ENCODE data around the gene HBG2.

Gene HBG2

DNA sequence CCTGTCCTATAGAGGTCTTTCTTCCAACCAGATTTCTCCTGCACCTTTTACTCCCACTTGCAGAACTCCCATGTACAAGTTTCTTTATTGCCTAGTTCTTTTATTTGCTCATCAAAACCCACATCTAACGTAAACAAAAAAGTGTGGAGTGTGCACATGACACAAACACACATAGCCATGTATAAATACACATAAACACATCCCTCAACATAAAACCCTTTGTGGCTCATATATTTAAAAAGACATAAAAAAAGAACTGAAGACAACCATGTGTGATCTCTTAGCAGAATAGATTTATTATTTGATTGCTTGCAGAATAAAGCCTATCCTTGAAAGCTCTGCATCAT lies 1.7 kb downstream of the HBG2 start:
- H3K27me3 ChIP-seq (ENCODE audit: insufficient read depth, low read length, poor library complexity, severe bottlenecking) = no peaks in the 10 kb centered on the region
- H2AFZ ChIP-seq (ENCODE audit: low read length) = no peak overlapping the region
- H3K4me1 ChIP-seq (ENCODE audit: insufficient read depth, low read length, poor library complexity, severe bottlenecking) = no peaks in the 10 kb centered on the region
- no peaks in the 10 kb centered on the region for H3K36me3 ChIP-seq (ENCODE audit: insufficient read depth, low read length)
- no peak overlapping the region for H3K4me3 ChIP-seq (ENCODE audit: low read length, poor library complexity, severe bottlenecking)
- no peaks in the 10 kb centered on the region for H3K79me2 ChIP-seq (ENCODE audit: insufficient read depth, low read length)
- no peak overlapping the region for H3K9ac ChIP-seq (ENCODE audit: low read depth, low read length, poor library complexity, severe bottlenecking)
- no peaks in the 10 kb centered on the region for H3K9me3 ChIP-seq (ENCODE audit: insufficient read depth, low read depth, low read length)
- no peaks in the 10 kb centered on the region for H4K20me1 ChIP-seq (ENCODE audit: insufficient read depth, low read length, poor library complexity, severe bottlenecking)
- no peak overlapping the region for H3K4me2 ChIP-seq (ENCODE audit: low read depth, low read length, poor library complexity, severe bottlenecking)
- TF ChIP-seq EZH2phosphoT487 (IDR thresholded peaks at IDR 0.05; ENCODE audit: borderline replicate concordance) = no peak
- H3F3A ChIP-seq (ENCODE audit: low read depth) = no peaks in the 10 kb centered on the region
- H3K9me2 ChIP-seq (replicated peaks; ENCODE audit: low read depth, low read length) = no peaks in the 10 kb centered on the region

DNA sequence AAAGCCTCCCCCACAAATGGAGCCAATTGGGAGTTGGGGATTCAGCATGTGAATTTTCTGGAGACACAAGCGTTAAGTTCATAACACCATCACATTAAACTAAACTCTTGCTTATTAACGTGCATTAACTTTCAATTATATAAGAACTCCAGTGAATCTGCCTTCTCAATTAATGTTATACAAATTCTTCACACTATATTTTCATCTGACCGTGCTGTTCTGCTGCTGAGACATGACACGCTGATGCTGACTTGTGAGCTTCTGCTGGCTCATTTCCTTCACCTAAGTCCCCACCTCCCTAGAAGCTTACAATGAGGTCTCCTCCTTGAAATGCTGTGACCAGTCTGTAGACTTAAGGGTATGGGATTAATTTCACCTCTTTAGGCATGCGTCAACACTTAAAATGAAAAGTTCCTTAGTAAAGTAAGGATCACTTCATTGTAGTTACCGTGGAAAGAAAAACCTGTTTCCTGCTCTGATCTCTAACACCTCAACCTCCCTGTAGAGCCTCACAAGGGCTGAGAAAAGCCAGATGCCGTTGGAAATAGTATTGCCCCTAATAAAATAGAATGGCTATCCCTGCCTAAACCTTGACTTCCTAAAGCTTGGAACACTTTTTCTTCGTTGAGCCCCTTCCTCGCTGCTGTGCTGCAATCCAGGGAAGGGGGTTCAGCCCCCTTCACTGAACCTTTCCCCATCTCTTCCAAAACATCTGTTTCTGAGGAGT lies 2.2 kb downstream of the HBG2 start:
- no peak overlapping the region for H3K4me3 ChIP-seq (ENCODE audit: low read length, poor library complexity, severe bottlenecking)
- no peaks in the 10 kb centered on the region for H3K9me2 ChIP-seq (replicated peaks; ENCODE audit: low read depth, low read length)
- H3K27me3 ChIP-seq (ENCODE audit: insufficient read depth, low read length, poor library complexity, severe bottlenecking) = no peaks in the 10 kb centered on the region
- no peak overlapping the region for H3K9ac ChIP-seq (ENCODE audit: low read depth, low read length, poor library complexity, severe bottlenecking)
- no peaks in the 10 kb centered on the region for H3K36me3 ChIP-seq (ENCODE audit: insufficient read depth, low read length)
- H4K20me1 ChIP-seq (ENCODE audit: insufficient read depth, low read length, poor library complexity, severe bottlenecking) = no peaks in the 10 kb centered on the region
- H3K4me1 ChIP-seq (ENCODE audit: insufficient read depth, low read length, poor library complexity, severe bottlenecking) = no peaks in the 10 kb centered on the region
- TF ChIP-seq EZH2phosphoT487 (IDR thresholded peaks at IDR 0.05; ENCODE audit: borderline replicate concordance) = no peak
- TF ChIP-seq, protein P1, sequence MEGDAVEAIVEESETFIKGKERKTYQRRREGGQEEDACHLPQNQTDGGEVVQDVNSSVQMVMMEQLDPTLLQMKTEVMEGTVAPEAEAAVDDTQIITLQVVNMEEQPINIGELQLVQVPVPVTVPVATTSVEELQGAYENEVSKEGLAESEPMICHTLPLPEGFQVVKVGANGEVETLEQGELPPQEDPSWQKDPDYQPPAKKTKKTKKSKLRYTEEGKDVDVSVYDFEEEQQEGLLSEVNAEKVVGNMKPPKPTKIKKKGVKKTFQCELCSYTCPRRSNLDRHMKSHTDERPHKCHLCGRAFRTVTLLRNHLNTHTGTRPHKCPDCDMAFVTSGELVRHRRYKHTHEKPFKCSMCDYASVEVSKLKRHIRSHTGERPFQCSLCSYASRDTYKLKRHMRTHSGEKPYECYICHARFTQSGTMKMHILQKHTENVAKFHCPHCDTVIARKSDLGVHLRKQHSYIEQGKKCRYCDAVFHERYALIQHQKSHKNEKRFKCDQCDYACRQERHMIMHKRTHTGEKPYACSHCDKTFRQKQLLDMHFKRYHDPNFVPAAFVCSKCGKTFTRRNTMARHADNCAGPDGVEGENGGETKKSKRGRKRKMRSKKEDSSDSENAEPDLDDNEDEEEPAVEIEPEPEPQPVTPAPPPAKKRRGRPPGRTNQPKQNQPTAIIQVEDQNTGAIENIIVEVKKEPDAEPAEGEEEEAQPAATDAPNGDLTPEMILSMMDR (conservative IDR thresholded peaks at IDR 0.05; ENCODE audit: low read length) = no peak
- H2AFZ ChIP-seq (ENCODE audit: low read length) = no peak overlapping the region
- no peak overlapping the region for H3K4me2 ChIP-seq (ENCODE audit: low read depth, low read length, poor library complexity, severe bottlenecking)
- no peaks in the 10 kb centered on the region for H3K79me2 ChIP-seq (ENCODE audit: insufficient read depth, low read length)
- H3K9me3 ChIP-seq (ENCODE audit: insufficient read depth, low read depth, low read length) = no peaks in the 10 kb centered on the region
- H3F3A ChIP-seq (ENCODE audit: low read depth) = no peaks in the 10 kb centered on the region

DNA sequence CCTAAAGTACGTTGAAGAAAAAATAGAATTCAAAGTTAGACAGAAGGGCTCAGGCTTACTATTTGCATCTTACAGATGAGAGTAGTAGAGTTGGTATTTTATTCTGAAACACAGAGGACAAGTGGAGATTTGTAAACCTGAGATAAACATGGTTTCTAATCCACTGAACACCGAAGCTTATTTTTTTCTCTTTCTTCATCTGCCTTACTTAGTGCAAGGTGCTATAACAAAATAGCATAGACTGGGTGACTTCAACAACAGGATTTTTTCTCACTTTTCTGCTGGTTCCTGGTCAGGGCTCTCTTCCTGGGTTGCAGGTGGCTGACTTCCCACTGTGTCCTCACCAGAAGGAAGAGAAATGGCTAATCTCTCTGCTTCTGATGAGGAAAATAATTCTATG lies 2.8 kb downstream of the HBG2 start:
- H3K4me2 ChIP-seq (ENCODE audit: low read depth, low read length, poor library complexity, severe bottlenecking) = no peak overlapping the region
- H3K4me3 ChIP-seq (ENCODE audit: low read length, poor library complexity, severe bottlenecking) = no peak overlapping the region
- H3F3A ChIP-seq (ENCODE audit: low read depth) = no peaks in the 10 kb centered on the region
- no peak overlapping the region for H3K9ac ChIP-seq (ENCODE audit: low read depth, low read length, poor library complexity, severe bottlenecking)
- H3K4me1 ChIP-seq (ENCODE audit: insufficient read depth, low read length, poor library complexity, severe bottlenecking) = no peaks in the 10 kb centered on the region
- H3K27me3 ChIP-seq (ENCODE audit: insufficient read depth, low read length, poor library complexity, severe bottlenecking) = no peaks in the 10 kb centered on the region
- no peaks in the 10 kb centered on the region for H3K36me3 ChIP-seq (ENCODE audit: insufficient read depth, low read length)
- no peaks in the 10 kb centered on the region for H3K9me2 ChIP-seq (replicated peaks; ENCODE audit: low read depth, low read length)
- no peaks in the 10 kb centered on the region for H4K20me1 ChIP-seq (ENCODE audit: insufficient read depth, low read length, poor library complexity, severe bottlenecking)
- no peak overlapping the region for H2AFZ ChIP-seq (ENCODE audit: low read length)
- no peak for TF ChIP-seq EZH2phosphoT487 (IDR thresholded peaks at IDR 0.05; ENCODE audit: borderline replicate concordance)
- TF ChIP-seq, protein P1 (conservative IDR thresholded peaks at IDR 0.05; ENCODE audit: low read length) = no peak
- H3K79me2 ChIP-seq (ENCODE audit: insufficient read depth, low read length) = no peaks in the 10 kb centered on the region
- H3K9me3 ChIP-seq (ENCODE audit: insufficient read depth, low read depth, low read length) = no peaks in the 10 kb centered on the region

All from Loucy (cell line).